Endothelial cell of umbilical vein (primary cell): ENCODE data around the gene GABRR2.

Source experiments
- FOS ChIP-seq: IDR thresholded peaks from 2 replicates; pipeline ENCODE4 v1.6.1; 2011; ENCODE audit warnings: mild to moderate bottlenecking, low read length, moderate library complexity, borderline replicate concordance; ENCODE audit not compliant: insufficient read depth
- POLR2A ChIP-seq: IDR thresholded peaks from 2 replicates; pipeline ENCODE4 v1.6.1; 2012; ENCODE audit warnings: low read depth, mild to moderate bottlenecking, control low read depth, low read length
- POLR2AphosphoS5 ChIP-seq: IDR thresholded peaks from 2 replicates; pipeline ENCODE4 v1.6.1; 2012; ENCODE audit warnings: low read depth, mild to moderate bottlenecking, control low read depth, low read length, moderate library complexity; ENCODE audit not compliant: insufficient read depth
- TF ChIP-seq, protein P1 (sequence below), 2 donors: IDR thresholded peaks; 1 replicate in 1 of 2; 2 replicates in 1 of 2; pipeline ENCODE4 v1.5.1; 2011; ENCODE audit warnings: low read length in 2 of 2, mild to moderate bottlenecking in 2 of 2, moderate library complexity in 2 of 2, control low read depth in 1 of 2, inconsistent platforms in 1 of 2, low read depth in 1 of 2; ENCODE audit not compliant: insufficient read depth in 1 of 2; ENCODE audit errors: extremely low read depth in 1 of 2

GRCh38 chr6:89353118-89353556, 38.0 kb upstream of the GABRR2 start:
- TF ChIP-seq POLR2A (no peak), POLR2AphosphoS5 (no peak), FOS (no peak)
- TF ChIP-seq, protein P1, sequence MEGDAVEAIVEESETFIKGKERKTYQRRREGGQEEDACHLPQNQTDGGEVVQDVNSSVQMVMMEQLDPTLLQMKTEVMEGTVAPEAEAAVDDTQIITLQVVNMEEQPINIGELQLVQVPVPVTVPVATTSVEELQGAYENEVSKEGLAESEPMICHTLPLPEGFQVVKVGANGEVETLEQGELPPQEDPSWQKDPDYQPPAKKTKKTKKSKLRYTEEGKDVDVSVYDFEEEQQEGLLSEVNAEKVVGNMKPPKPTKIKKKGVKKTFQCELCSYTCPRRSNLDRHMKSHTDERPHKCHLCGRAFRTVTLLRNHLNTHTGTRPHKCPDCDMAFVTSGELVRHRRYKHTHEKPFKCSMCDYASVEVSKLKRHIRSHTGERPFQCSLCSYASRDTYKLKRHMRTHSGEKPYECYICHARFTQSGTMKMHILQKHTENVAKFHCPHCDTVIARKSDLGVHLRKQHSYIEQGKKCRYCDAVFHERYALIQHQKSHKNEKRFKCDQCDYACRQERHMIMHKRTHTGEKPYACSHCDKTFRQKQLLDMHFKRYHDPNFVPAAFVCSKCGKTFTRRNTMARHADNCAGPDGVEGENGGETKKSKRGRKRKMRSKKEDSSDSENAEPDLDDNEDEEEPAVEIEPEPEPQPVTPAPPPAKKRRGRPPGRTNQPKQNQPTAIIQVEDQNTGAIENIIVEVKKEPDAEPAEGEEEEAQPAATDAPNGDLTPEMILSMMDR (IDR thresholded peaks at IDR 0.05; ENCODE audit: extremely low read depth in 1 of 2, insufficient read depth in 1 of 2, low read depth in 1 of 2, low read length in 2 of 2): no peak
